ENCODE measurements around the gene MAST4.

Gene MAST4

GRCh38 chr5:67146574-67146973 lies 550.4 kb downstream of the MAST4 start:
- H3K27ac ChIP-seq: no peak overlapping the region
- no peak for TF ChIP-seq CTCF (conservative IDR thresholded peaks at IDR 0.05)

GRCh38 chr5:67146981-67147380 lies 550.8 kb downstream of the MAST4 start:
- no peak overlapping the region for H3K27ac ChIP-seq
- no peak for TF ChIP-seq CTCF (conservative IDR thresholded peaks at IDR 0.05)

GRCh38 chr5:67147760-67148159 lies 551.6 kb downstream of the MAST4 start:
- no peak for TF ChIP-seq CTCF (conservative IDR thresholded peaks at IDR 0.05)
- H3K27ac ChIP-seq: no peak overlapping the region

- TF ChIP-seq CTCF (conservative IDR thresholded peaks at IDR 0.05): no peak
- peak overlapping the region; percentile 26 for H3K27ac ChIP-seq
Observed at GRCh38 chr5:67149057-67149950, 553.1 kb downstream of the MAST4 start.

GRCh38 chr5:67149951-67150523 lies 553.8 kb downstream of the MAST4 start:
- TF ChIP-seq CTCF (conservative IDR thresholded peaks at IDR 0.05): peak; percentile 86
- H3K27ac ChIP-seq: no peak overlapping the region

GRCh38 chr5:67152400-67152799 lies 556.2 kb downstream of the MAST4 start:
- TF ChIP-seq CTCF (conservative IDR thresholded peaks at IDR 0.05): no peak
- no peak overlapping the region for H3K27ac ChIP-seq

GRCh38 chr5:67153292-67153691 lies 557.1 kb downstream of the MAST4 start:
- no peak for TF ChIP-seq CTCF (conservative IDR thresholded peaks at IDR 0.05)
- H3K27ac ChIP-seq: no peak overlapping the region
